Measurements from ENCODE around the gene ATOH8.

Gene ATOH8

GRCh38 chr2:85731606-85732005 lies 22.2 kb upstream of the ATOH8 start:
- no peak for TF ChIP-seq CEBPB (IDR thresholded peaks at IDR 0.05)
- no peak for TF ChIP-seq CREB1 (IDR thresholded peaks at IDR 0.05; ENCODE audit: low read depth)
- TF ChIP-seq TCF12 (IDR thresholded peaks at IDR 0.05; ENCODE audit: low read depth) = no peak
- no peak for TF ChIP-seq TEAD4 (IDR thresholded peaks at IDR 0.05)
- TF ChIP-seq USF1 (IDR thresholded peaks at IDR 0.05) = no peak
- no peak for TF ChIP-seq EGR1 (IDR thresholded peaks at IDR 0.05)
- no peak for TF ChIP-seq YY1 (IDR thresholded peaks at IDR 0.05; ENCODE audit: low read depth)
- no peak for TF ChIP-seq RAD21 (IDR thresholded peaks at IDR 0.05; ENCODE audit: low read depth)
- TF ChIP-seq FOXM1 (IDR thresholded peaks at IDR 0.05; ENCODE audit: borderline replicate concordance, low read depth) = no peak
- TF ChIP-seq NFIC (IDR thresholded peaks at IDR 0.05) = no peak
- TF ChIP-seq TAF1 (IDR thresholded peaks at IDR 0.05; ENCODE audit: low read depth) = no peak
- TF ChIP-seq REST (IDR thresholded peaks at IDR 0.05; ENCODE audit: low read depth) = no peak
- no peak for TF ChIP-seq ZBTB7A (IDR thresholded peaks at IDR 0.05; ENCODE audit: low read depth)
- TF ChIP-seq EP300 (IDR thresholded peaks at IDR 0.05; ENCODE audit: borderline replicate concordance) = no peak
- TF ChIP-seq, protein P1, sequence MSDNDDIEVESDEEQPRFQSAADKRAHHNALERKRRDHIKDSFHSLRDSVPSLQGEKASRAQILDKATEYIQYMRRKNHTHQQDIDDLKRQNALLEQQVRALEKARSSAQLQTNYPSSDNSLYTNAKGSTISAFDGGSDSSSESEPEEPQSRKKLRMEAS (IDR thresholded peaks at IDR 0.05) = no peak

DNA sequence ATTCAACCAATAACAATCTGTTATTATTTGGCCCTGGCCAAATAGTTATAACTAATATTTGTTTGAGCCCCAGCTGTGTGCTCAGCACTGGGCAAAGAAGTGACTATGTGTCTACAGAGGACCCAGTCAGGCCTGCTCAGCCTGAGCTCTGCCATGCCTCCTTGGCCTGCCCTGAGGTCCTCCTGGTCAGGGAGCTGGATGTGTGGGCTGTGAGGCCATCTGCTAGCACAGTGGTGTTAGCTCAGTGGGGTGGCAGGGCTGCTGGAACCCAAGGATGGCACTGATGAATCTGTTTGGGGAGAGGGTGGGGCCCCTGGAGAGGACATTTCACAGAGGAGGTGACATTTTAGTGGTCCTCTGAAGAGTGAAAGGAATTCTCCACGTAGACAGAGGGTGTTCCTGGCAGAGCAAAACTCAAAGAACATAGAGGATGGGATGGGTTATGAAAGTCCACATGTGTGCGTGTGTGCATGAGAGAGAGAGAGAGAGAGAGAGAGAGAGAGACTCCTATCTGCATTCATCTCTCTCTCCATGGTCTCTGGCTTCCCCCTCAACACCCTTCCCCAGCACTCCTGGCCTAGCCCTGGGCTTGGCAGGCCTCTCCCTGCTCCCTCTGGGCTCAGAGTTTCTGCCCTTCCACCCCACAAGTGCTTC lies 21.2 kb upstream of the ATOH8 start:
- TF ChIP-seq REST (IDR thresholded peaks at IDR 0.05; ENCODE audit: low read depth) (no peak), EP300 (IDR thresholded peaks at IDR 0.05; ENCODE audit: borderline replicate concordance) (no peak), NFIC (IDR thresholded peaks at IDR 0.05) (no peak), EGR1 (IDR thresholded peaks at IDR 0.05) (no peak), ZBTB7A (IDR thresholded peaks at IDR 0.05; ENCODE audit: low read depth) (no peak), RAD21 (IDR thresholded peaks at IDR 0.05; ENCODE audit: low read depth) (no peak), CREB1 (IDR thresholded peaks at IDR 0.05; ENCODE audit: low read depth) (no peak), TEAD4 (IDR thresholded peaks at IDR 0.05) (no peak), USF1 (IDR thresholded peaks at IDR 0.05) (no peak)
- TF ChIP-seq, protein P1 (IDR thresholded peaks at IDR 0.05) = no peak

GRCh38 chr2:85733121-85733960 lies 20.4 kb upstream of the ATOH8 start:
- TF ChIP-seq FOXM1 (IDR thresholded peaks at IDR 0.05; ENCODE audit: borderline replicate concordance, low read depth) (no peak), YY1 (IDR thresholded peaks at IDR 0.05; ENCODE audit: low read depth) (no peak), TCF12 (IDR thresholded peaks at IDR 0.05; ENCODE audit: low read depth) (no peak), NFIC (IDR thresholded peaks at IDR 0.05) (no peak), EP300 (IDR thresholded peaks at IDR 0.05; ENCODE audit: borderline replicate concordance) (no peak), USF1 (IDR thresholded peaks at IDR 0.05) (no peak), ZBTB7A (IDR thresholded peaks at IDR 0.05; ENCODE audit: low read depth) (no peak), CREB1 (IDR thresholded peaks at IDR 0.05; ENCODE audit: low read depth) (no peak), CEBPB (IDR thresholded peaks at IDR 0.05) (no peak), TAF1 (IDR thresholded peaks at IDR 0.05; ENCODE audit: low read depth) (no peak), REST (IDR thresholded peaks at IDR 0.05; ENCODE audit: low read depth) (no peak), TEAD4 (IDR thresholded peaks at IDR 0.05) (no peak), RAD21 (IDR thresholded peaks at IDR 0.05; ENCODE audit: low read depth) (no peak), EGR1 (IDR thresholded peaks at IDR 0.05) (no peak)
- TF ChIP-seq, protein P1 (IDR thresholded peaks at IDR 0.05) = no peak

Measured in Ishikawa (cell line).